HG03442 (cell line): ENCODE measurements around the gene ADSS1.

Experiments
- ATAC-seq: cut with Tn5 transposase; IDR thresholded peaks from one replicate; pipeline ENCODE4 v1.9.1; 2021; ENCODE audit warnings: mild to moderate bottlenecking, moderate library complexity; ENCODE audit not compliant: unreplicated experiment

The ADSS1 gene

DNA sequence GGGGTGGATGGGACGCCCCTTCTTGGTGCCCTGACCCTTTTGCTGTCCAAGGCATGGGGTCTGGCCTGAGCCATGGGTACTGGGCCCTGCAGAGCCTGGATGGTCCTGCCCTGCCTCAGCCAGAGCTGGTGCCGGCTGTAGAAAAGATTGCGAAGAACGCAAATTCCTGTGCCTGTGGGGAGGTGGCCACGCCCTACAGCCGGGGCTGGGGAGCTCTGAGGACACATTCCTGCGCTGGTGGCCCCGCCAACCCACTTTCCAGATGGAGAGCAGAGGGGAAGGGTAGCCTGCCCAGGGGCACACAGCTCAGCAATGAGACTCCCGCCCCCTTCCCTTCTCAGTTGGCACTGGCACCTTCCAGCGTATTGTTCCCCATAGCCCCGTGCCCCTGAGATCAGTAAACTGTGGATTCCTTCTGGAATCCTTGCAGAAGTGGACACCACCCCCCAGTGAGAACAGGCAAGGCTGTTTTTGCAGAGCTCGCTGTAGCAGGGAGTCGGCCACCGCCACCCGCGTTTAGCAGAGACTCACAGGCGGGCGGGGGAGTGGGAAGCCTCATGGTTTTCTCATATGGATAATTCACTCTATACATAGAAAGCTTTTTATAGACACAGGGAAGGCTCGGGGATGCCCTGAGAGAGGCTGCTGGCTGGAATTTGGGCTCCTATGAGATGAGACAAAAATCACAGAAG, 26.0 kb upstream of the ADSS1 start:
- no peak for ATAC-seq

DNA sequence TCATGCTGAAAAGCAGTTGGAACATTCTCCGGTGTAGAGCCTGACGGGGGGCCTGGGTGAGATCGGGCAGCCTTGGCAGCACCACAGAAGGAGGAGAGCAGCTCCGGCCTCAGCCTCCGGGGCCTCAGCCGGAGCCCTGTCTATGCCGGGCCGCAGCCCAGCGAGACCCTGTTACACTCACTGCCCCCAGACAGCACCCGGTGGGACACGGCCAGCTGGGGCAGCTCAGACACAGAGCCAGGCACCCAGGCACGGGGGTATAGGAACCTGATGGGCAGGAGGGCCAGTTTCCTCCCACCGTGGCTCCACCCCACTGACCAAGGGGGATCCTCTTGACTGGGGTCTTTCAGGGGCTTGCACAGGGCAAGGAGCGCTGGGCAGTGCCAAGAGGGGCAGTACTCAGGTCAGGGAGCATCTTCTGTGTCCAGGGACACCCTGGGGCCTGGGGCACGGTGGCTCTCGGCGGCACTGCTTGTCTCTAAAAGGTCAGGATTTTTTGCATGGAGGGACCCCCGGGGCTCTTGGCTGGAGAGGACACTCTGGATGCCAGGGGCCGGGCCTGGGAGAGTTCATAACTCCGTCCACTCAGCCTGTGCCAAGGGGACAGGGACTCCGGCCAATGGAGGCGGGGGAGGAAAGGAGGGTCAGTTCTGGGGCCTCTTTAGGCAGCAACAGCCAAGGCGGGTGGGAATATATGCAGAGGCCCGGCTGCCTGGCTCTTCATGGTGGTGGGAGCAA, 25.2 kb upstream of the ADSS1 start:
- ATAC-seq, result no peak

DNA sequence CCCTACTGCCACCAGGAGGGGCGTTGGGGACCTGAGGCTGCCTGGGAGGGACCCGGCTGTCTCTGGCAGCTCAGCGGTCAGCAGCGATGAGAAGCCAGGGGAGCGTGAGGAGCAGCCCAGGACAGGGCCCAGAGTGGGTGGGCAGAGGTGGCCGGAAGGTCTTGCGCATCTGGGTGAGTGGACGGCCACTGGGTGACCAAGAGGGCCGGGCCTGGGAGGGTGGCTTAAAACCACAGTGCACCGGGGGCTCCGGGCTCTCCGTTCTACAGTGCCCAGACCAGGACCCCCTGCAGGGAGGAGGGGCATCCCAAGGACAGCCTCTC, 24.6 kb upstream of the ADSS1 start:
- ATAC-seq, result no peak

DNA sequence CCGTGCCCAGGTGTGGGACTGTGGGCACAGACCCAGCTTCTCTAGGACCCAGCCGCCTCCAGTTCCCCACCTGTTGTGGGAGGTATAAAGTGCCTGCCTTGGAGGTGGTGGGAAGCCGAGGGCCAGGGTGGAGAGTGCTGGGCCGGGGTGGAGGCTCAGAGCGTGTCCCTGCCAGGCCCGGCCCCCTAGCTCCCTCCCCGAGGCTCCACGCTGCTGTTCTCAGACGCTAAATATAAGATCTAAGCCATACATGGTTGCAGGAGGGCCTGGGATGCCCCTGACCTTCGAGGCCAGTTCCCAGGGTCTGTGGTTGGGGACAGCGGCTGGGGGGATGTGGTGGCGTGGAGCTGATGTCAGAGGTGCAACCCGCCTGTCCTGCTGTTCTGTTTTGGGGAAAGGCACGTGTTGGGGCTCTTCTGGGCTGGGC, 23.8 kb upstream of the ADSS1 start:
- no peak for ATAC-seq

DNA sequence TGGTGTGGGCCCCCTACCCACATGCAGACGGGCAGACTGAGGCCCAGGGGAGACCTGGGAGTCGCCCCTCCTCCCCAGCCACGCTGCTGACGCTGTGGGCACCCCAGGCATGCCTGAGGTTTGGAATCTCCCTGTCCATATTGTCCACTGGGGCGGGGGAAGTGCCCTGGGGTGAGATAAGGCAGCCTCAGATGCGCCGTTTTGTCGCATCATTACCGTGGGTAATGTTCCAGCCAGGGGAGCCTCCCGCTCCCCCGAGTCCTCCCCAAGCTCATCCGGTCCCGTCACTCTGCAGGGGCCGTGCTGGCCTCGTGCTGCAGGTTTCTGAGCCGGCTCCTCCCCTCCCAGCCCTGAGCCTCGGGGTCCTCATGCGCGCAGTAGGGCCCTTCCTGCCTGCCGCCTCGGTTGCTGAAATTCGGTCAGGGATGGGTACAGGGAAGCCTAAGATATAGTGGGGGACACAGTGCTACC, 23.2 kb upstream of the ADSS1 start:
- no peak for ATAC-seq

DNA sequence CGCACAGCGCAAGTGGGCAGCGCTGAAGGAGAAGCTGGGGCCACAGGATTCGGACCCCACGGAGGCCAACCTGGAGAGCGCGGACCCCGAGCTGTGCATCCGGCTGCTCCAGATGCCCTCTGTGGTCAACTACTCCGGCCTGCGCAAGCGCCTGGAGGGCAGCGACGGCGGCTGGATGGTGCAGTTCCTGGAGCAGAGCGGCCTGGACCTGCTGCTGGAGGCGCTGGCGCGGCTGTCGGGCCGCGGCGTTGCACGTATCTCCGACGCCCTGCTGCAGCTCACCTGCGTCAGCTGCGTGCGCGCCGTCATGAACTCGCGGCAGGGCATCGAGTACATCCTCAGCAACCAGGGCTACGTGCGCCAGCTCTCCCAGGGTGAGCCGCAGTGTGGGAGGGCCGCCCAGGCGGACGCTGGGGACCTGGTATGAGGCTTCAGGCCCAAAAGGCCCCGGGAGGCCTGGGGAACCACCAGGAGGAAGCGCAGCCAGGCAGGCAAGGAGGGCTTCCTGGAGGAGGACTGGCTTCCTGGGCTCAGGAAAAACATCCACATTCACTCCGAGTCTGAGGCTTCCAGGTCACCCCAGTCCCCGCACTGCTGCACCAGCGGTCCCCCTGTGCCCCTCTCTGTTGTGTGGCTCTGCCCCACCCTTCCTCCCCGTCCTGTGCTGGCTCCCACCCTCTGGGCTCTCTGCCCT, 22.5 kb upstream of the ADSS1 start:
- ATAC-seq, result no peak

DNA sequence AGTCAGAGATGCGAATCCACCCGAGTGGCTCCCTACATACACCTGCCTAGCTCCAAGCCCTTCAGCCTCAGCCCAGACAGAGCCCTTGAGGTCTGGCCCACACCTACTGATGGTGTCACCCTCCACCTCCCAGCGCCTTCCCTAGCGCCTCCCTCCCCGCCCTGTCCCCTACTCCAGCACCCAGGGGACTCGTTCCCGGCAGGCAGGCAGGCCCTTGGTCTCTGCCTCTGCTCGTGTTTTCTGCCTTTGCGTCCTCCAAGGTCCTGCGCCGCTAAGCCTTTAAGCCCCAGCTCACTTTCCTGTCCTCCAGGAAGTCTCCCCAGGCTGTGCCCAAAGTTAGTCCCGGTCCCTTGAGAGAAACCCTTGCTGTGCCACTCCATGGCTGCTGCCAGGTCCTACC, 21.9 kb upstream of the ADSS1 start:
- ATAC-seq, result no peak

DNA sequence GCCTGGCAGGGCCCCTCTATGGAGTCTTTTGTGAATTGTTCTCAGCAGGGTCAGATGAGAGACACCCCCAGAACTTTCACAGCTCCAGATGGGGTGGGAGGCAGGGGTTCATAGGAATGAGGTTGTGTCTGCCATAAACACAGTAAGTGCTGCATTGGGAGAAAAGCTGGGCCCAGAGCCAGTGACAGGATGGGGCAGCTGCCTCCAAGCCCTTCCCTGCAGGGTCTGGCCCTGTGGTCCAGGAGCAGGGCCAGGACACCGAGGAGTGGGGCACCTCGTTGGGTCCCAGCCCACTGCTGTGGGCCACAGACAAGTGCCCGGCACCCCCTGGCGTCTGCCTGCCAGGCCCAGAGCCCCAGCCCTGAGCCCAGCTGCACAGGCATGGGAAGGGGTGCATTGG, 21.4 kb upstream of the ADSS1 start:
- no peak for ATAC-seq

DNA sequence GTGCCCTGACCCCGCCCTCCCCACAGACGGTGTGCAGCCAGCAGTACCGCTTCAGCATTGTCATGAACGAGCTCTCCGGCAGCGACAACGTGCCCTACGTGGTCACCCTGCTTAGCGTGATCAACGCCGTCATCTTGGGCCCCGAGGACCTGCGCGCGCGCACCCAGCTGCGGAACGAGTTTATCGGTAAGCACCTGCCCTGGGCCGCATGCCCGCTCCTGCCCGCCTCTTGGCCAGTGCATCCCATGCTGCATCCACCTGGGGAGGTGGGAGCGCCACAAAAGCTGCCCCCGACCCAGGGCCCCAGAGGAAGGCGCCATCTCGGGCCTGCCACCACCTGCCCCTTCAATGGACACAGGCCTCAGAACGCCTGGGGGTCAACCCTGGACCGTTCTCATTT, 20.8 kb upstream of the ADSS1 start:
- no peak for ATAC-seq

DNA sequence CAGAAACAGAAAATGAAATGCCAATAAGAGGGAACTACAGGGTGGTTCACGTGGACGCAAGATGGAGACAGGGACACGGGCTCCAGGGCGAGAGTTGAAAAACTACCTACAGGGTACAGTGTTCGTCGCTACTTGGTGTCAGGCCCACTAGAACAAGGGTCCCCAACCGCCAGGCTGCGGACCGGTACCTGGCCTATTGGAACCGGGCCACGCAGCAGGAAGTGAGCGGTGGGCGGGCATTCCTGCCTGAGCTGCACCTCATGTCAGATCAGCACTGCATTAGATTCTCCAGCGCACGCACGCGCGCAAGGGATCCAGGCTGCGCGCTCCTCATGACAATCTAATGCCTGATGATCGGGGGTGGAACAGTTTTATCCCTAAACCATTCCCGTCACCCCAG, 19.8 kb upstream of the ADSS1 start:
- ATAC-seq, result no peak

DNA sequence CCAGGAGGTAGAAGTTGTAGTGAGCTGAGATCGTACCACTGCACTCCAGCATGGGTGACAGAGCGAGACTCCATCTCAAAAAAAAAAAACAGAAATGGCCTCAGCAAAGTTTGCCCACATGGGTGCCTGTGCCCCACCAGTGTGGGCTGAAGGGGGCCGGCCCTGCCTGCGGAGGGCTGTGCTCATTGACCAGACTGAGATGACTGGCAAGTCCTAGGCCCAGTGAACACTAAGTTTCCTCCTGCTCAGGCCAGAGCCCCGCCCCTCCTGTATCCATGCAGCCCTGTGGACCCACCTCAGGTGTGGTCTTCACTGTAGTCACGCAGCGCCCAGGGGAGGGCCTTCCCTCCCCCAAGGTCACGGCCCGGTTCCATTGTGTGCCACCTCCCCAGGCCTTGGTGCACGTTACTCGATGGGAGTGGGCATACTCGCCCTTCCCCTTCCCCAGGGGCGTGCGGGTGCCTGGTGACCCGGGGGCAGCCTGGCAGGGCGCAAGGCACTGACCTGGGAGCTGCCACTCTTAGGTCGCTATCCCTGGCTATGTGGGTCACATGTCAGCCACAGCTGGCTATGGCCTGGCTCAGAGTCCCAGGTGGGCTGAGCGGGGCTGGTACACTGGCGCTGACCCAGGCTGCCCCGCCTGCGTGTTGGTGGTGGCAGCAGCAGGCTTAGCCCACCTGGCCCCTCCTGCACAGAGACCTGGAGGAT, 18.5 kb upstream of the ADSS1 start:
- no peak for ATAC-seq

DNA sequence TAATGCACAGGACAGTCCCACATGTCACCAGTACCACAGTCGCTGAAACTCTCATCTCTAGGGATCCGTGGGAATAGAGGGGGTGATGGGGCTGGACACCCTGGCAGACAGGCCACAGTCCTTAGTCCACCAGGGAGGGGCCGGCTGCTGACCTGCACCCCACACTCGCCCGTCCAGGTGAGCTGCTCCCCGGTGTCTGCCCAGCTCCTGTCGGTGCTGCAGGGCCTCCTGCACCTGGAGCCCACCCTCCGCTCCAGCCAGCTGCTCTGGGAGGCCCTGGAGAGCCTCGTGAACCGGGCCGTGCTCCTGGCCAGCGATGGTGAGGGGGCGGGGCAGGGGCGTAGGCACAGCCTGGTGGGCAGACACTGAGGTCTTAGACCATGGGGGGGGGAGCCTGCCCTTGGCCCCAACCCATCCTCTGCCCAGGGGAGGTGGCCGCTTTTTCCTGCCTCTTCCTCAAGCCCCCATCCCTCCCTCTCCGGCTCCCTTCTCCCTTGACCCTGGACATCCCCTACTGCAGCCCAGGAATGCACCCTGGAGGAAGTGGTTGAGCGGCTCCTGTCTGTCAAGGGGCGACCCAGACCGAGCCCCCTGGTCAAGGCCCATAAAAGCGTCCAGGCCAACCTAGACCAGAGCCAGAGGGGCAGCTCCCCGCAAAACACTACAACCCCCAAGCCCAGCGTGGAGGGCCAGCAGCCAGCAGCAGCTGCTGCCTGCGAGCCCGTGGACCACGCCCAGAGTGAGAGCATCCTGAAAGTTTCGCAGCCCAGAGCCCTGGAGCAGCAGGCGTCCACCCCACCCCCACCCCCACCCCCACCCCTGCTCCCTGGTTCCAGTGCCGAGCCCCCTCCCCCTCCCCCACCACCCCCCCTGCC, 17.1 kb upstream of the ADSS1 start:
- no peak for ATAC-seq

DNA sequence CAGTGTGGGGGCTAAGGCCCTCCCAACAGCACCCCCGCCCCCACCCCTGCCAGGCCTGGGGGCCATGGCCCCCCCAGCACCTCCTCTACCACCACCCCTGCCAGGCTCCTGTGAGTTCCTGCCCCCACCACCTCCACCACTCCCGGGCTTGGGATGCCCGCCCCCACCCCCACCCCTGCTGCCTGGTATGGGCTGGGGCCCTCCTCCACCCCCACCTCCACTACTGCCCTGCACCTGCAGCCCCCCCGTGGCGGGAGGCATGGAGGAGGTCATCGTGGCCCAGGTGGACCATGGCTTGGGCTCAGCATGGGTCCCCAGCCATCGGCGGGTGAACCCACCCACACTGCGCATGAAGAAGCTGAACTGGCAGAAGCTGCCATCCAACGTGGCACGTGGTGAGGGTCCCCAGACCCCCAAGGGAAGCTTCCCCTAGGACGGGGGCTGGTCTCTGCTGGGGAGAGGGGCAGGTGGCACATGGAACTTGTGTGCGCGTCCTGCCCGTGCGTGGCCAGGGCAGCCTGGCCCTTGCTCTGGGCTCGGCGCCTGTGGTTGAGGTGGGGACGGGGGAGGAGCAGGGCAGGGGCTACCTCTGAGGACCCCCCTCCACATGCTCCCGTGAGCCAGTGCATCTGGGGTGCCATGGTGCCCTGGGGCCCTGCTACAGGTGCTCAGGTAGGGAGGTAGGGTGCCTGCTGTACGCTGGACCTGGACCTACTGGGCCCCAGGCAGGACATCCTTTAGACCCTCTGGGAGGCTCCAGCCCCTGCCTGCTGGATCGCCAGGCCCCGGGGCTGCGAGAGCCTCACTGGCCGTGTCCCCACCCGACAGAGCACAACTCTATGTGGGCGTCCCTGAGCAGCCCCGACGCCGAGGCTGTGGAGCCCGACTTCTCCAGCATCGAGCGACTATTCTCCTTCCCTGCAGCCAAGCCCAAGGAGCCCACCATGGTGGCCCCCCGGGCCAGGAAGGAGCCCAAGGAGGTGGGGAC, 16.1 kb upstream of the ADSS1 start:
- no peak for ATAC-seq

DNA sequence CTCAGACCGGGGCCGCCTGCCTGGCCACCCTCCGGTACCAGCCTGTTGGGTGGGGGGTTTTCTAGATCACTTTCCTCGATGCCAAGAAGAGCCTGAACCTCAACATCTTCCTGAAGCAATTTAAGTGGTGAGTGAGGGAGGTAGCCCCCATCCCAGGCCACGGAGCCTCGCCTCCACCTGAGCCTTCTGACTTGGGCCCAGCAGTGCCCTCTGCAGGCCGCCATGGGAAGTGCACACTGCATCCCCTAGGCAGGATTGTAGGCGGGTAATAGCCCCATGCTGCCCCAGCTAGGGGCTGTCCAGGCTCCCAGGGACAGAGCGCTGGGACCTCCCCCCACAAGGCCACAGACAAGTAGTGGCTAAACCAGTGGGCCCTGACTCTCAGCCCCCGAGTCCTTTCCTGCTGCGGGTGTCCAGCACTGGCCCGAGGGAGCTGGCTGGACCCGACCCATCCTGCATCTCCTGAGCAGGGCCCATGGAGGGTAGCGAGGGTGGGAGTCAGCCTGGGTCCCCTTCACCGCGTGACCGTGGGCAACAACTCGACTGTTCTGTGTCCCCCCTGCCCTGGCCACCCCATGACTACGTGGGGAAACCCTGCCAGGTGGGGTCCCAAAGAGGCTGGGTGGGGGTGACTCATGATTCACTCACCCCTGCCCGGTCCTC, 15.3 kb upstream of the ADSS1 start:
- ATAC-seq, result no peak

DNA sequence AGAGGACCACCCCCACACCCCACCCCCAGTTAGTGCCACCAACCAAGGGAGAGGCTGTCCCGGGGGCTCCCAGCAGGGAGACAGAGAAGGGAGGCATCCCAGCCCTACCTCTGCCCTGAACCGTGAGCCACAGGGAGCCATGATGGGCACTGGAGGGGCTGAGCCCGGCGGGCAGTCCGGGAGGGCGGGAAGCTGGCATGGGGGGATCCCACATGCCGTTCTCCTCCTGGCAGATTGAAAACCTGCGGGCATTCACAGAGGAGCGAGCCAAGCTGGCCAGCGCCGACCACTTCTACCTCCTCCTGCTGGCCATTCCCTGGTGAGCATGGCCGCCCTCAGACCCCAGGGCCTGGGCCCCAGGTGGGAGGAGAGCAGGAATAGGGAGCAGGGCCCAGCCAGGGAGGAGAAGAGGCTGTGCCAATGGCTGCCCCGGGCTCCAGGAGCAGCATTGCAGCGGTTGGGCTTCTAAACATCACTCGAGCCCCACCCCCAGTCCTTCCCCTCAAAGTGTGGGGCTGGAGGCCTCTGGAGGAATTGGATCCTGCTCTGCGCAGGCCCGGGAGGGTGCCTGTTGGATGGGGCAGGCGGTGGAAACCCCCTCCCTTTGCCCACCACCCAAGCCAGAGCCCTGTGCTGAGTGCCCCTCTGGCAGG, 14.5 kb upstream of the ADSS1 start:
- ATAC-seq, result no peak

DNA sequence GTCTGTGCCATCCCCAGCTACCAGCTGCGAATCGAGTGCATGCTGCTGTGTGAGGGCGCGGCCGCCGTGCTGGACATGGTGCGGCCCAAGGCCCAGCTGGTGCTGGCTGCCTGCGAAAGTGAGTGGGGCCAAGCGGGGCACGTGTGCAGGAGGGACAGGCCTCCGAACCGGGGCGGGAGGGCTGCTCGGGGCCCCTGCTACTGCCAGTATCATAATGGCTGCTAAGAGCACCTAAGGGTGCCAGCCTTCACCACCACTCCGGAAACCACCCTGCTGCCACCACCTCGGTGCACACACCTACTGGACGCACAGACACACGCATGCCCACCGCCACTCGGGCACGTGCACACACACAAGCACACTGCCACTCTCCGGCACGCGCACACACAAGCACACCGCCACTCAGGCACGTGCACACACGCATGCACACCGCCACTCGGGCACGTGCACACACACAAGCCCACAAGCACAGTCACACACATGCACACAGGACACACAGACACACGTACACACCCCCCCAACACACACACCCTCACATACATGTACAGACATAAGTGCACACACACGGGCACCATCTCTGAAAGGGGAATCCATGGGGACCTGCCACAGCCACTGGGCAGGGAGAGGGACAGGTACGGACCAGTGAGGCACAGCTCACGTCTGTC, 13.8 kb upstream of the ADSS1 start:
- no peak for ATAC-seq

DNA sequence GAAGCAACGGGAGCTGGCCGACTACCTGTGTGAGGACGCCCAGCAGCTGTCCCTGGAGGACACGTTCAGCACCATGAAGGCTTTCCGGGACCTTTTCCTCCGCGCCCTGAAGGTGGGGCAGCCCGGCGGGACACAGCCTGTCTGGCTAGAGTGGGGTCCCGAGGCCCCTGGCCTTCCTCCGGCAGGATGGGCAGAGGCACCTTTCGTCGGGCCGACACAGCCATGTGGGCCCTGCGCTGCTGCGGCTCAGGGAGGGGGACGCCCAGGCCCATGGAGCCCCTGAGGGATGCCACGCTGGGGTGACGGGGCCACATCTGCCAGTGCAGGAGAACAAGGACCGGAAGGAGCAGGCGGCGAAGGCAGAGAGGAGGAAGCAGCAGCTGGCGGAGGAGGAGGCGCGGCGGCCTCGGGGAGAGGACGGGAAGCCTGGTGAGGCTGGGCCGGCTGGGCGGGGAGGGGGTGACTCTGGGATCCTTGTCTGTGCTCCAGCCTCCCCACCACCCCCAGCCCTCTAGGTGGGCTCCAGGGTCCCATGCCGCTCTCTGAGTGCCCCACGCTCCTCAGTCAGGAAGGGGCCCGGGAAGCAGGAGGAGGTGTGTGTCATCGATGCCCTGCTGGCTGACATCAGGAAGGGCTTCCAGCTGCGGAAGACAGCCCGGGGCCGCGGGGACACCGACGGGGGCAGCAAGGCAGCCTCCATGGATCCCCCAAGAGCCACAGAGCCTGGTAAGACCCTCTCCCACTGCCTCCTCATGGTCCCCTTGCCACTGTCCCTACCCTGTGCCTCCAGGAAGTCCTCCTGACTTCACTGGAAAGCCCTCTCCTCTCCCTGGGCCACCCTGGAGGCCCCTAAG, 10.9 kb upstream of the ADSS1 start:
- ATAC-seq, result no peak
